HFF-Myc (cell line): ENCODE results near the gene CYB5B.

Experiments
- DNase-seq: peaks from one replicate; pipeline ENCODE4 v3.0.0-alpha.2; 2011; ENCODE audit warnings: low read depth; ENCODE audit errors: extremely low read depth
- H3K4me3 ChIP-seq: replicated peaks from 2 replicates; pipeline ENCODE4 v1.5.1; 2011; ENCODE audit warnings: low read depth, mild to moderate bottlenecking, control low read depth, low read length
- TF ChIP-seq, protein P1 (sequence below): IDR thresholded peaks from 2 replicates; pipeline ENCODE4 v1.5.1; 2012; ENCODE audit warnings: mild to moderate bottlenecking, low read depth, low read length, control low read depth; ENCODE audit errors: missing control alignments

The CYB5B gene

DNA sequence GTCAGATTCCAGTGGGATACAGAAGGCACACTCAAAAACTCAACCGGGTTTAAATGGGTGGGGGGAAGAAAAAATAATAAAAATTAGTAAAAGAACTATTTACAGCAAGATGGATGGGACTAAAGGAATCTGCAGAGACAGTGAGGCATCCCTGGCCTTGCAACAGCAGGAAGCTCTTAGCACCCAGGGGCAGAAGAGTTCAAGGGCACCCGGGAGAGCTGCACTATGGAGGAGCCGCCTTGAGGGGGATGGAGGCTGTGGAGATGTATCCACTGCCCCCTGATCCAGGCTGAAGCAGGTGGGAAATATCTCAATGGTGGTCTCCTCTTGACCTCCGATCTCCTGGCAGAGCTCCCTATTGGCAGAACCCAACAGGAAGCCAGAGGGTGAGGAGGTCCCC lies 72.0 kb downstream of the CYB5B start:
- TF ChIP-seq, protein P1, sequence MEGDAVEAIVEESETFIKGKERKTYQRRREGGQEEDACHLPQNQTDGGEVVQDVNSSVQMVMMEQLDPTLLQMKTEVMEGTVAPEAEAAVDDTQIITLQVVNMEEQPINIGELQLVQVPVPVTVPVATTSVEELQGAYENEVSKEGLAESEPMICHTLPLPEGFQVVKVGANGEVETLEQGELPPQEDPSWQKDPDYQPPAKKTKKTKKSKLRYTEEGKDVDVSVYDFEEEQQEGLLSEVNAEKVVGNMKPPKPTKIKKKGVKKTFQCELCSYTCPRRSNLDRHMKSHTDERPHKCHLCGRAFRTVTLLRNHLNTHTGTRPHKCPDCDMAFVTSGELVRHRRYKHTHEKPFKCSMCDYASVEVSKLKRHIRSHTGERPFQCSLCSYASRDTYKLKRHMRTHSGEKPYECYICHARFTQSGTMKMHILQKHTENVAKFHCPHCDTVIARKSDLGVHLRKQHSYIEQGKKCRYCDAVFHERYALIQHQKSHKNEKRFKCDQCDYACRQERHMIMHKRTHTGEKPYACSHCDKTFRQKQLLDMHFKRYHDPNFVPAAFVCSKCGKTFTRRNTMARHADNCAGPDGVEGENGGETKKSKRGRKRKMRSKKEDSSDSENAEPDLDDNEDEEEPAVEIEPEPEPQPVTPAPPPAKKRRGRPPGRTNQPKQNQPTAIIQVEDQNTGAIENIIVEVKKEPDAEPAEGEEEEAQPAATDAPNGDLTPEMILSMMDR: no peak

DNA sequence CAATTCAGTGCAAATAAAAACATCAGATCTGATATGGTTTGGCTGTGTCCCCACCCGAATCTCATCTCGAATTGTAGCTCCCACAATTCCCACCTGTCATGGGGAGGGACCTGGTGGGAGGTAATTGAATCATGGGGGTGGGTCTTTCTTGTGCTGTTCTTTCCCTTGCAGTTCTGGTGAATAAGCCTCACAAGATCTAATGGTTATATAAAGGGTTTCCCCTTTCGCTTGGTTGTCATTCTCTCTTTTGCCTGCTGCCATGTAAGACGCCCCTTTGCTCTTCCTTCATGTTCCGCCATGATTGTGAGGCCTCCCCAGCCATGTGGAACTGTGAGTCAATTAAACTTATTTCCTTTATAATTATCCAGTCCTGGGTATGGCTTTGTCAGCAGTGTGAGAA lies 72.5 kb downstream of the CYB5B start:
- DNase-seq: no peak
- H3K4me3 ChIP-seq: no peak overlapping the region
- TF ChIP-seq, protein P1: no peak

More for the DNA sequence above, 72.0 kb downstream of the CYB5B start:
- no peak for DNase-seq
- H3K4me3 ChIP-seq: no peak overlapping the region

GRCh38 chr16:69497876-69498596 lies 73.6 kb downstream of the CYB5B start:
- TF ChIP-seq, protein P1: no peak
- no peak overlapping the region for H3K4me3 ChIP-seq
- no peak for DNase-seq

DNA sequence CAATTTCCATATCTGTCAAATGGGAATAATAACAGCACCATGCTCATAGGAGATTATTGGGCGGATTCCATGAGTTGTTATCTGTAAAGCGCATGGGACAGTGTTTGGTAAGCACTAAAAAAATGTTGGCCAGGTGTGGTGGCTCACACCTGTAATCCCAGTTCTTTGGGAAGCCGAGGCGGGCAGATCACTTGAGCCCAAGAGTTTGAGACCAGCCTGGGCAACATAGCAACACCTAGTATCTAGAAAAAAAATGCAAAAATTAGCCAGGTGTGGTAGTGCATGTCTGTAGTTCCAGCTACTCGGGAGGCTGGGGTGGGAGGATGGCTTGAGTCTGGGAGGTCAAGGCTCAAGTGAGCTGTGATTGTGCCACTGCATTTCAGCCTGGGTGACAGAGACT lies 74.5 kb downstream of the CYB5B start:
- DNase-seq: no peak
- no peak overlapping the region for H3K4me3 ChIP-seq
- TF ChIP-seq, protein P1: no peak

- TF ChIP-seq, protein P1: no peak
- DNase-seq: no peak
Measured at GRCh38 chr16:69499541-69500230, 75.3 kb downstream of the CYB5B start.

DNA sequence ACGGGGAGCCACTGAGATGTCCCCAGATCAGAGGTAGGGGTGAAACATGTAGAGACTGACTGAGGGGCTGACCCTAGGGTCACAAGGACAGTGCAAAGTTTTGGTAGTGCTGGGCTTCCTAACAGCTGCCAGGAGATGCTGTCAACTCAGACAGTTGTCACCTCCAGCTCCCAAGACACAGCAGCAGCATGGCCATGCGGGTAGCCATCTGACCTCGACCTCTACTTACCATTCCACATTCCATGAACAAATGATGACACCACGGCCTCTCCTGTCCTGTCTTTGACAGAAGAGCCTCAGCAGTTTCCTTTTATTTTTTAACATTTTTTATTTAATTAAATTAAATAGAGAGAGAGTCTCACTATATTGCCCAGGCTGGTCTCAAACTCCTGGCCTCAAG lies 76.1 kb downstream of the CYB5B start:
- no peak for DNase-seq
- no peak overlapping the region for H3K4me3 ChIP-seq
- TF ChIP-seq, protein P1: no peak

More at GRCh38 chr16:69499541-69500230, 75.3 kb downstream of the CYB5B start:
- no peak overlapping the region for H3K4me3 ChIP-seq
